GM06990 (cell line): ENCODE data around the gene TBCCD1.
A peak's percentile ranks its signal among the peaks of the same experiment; 100 is the strongest.
"Not testable (repeated sequence)": the region's sequence is repeated elsewhere in the genome, so short reads cannot be mapped to it uniquely, and the experiment has no call there.

ENCODE experiments used
- DNase-seq: peaks from one replicate; pipeline ENCODE4 v3.0.0-alpha.2; 2011; ENCODE audit not compliant: insufficient read length; ENCODE audit errors: extremely low read depth
- H3K27me3 ChIP-seq: replicated peaks from 2 replicates; pipeline ENCODE4 v1.6.0; 2011; ENCODE audit warnings: low read length; ENCODE audit not compliant: control insufficient read depth, insufficient read depth
- H3K36me3 ChIP-seq: 2 replicates; pipeline ENCODE4 v1.5.1; 2011; ENCODE audit warnings: low read length; ENCODE audit not compliant: control insufficient read depth, insufficient read depth
- H3K4me3 ChIP-seq: replicated peaks from 2 replicates; pipeline ENCODE4 v1.5.1; 2011; ENCODE audit warnings: low read depth, mild to moderate bottlenecking, control low read depth, low read length
- TF ChIP-seq, protein P1 (sequence below): IDR thresholded peaks from 2 replicates; pipeline ENCODE4 v1.5.1; 2011; ENCODE audit warnings: low read length, control low read depth, mild to moderate bottlenecking, inconsistent platforms; ENCODE audit not compliant: insufficient read depth, poor library complexity, severe bottlenecking

Gene TBCCD1

DNA sequence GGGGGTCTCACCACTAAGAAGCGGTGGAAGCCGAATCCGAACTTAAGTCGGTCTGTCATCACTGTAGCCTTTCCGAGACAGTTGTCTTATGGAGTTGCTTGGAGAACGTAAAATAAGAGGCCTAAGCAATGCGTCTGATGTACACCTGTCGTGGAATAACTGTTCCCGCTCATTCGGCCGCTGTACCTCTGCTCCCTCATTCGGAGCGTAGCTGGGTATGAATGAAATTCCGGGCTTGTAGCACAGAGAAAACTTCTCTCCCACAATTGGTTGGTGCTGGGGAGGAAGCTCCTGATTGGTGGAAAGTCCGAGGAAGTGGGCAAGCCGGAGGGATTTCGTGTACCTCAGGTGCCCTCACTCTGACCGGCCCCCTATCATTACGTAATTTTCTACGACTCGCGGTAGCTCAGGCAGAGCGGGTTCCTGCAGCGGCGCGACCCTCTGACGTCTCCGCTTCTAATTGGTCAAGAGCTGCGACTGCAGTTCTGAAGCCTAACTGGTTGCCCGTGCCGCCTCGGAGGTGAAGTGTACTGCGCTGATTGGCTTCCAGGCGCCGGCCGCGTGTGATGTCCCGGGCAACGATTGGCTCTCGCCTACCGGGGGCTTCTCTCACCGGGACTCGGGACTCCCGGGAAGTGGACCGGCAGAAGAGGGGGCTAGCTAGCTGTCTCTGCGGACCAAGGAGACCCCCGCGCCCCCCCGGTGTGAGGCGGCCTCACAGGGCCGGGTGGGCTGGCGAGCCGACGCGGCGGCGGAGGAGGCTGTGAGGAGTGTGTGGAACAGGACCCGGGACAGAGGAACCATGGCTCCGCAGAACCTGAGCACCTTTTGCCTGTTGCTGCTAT, 3.2 kb upstream of the TBCCD1 start, which contains the start of gene DNAJB11:
TSS of gene DNAJB11 (plus strand) at position 625 of the 845 bp plus-strand sequence. CDS start at position 803, 178 bp downstream.
- TF ChIP-seq, protein P1, sequence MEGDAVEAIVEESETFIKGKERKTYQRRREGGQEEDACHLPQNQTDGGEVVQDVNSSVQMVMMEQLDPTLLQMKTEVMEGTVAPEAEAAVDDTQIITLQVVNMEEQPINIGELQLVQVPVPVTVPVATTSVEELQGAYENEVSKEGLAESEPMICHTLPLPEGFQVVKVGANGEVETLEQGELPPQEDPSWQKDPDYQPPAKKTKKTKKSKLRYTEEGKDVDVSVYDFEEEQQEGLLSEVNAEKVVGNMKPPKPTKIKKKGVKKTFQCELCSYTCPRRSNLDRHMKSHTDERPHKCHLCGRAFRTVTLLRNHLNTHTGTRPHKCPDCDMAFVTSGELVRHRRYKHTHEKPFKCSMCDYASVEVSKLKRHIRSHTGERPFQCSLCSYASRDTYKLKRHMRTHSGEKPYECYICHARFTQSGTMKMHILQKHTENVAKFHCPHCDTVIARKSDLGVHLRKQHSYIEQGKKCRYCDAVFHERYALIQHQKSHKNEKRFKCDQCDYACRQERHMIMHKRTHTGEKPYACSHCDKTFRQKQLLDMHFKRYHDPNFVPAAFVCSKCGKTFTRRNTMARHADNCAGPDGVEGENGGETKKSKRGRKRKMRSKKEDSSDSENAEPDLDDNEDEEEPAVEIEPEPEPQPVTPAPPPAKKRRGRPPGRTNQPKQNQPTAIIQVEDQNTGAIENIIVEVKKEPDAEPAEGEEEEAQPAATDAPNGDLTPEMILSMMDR: no peak
- peak; percentile 96 for DNase-seq
- Histone ChIP-seq H3K27me3 (no peaks in the 10 kb centered on the region), H3K4me3 (peak within 1 kb of the TSS; percentile 93), H3K36me3 (peaks cover 2% of the 10 kb centered on the region; the same call in 1 of the 2 replicates)

DNA sequence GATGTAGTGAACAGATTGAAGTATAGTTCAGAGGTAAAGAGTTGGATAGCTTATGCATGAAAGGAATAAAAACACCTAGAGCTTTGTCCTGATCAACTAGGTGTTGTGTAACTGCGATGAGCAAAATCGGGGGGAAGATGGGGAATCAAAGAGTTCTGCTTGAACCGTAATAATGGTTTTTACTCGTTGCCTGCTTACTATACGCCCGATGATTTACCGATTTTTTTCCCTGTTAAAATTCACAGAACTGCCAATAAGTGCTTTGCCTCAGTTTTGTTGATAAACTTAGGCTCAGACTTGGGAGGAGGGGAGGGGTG, 2.6 kb upstream of the TBCCD1 start:
- DNase-seq: no peak
- Histone ChIP-seq H3K36me3 (peaks cover 2% of the 10 kb centered on the region; the same call in 1 of the 2 replicates), H3K4me3 (peak overlapping the region; percentile 93), H3K27me3 (no peaks in the 10 kb centered on the region)
- TF ChIP-seq, protein P1: no peak

DNA sequence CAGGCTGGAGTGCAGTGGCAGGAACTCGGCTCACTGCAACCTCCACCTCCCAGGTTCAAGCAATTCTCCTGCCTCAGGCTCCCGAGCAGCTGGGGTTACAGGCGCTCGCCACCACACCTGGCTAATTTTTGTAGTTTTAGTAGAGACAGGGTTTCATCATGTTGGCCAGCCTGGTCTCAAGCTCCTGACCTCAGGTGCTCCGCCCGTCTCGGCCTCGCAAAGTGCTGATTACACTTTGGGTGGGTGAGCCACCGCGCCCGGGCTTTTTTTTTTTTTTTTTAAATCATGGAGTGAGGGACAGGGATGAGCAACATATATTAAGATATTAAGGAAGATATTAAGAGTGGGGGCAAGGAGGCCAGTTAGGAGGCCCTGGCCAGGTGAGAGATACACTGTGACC, 2.2 kb upstream of the TBCCD1 start:
- peak overlapping the region; percentile 93 for H3K4me3 ChIP-seq
- H3K36me3 ChIP-seq, DNase-seq, H3K27me3 ChIP-seq: not testable (repeated sequence)

DNA sequence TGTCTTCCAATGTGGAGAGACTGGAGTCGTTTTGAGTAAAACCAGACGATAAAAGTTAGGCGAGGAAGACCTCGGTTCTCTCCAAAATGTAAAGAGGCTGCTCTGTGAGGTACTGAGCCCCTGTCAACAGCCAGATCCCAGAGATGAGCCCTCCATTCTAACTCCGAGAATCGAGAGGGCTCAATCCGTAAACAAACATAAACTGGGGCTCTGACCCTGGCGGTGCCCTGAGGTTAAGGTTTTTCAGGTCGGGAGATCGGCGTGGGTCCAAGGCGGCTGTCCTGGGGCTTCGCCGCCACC, 417 bp downstream of the TBCCD1 start:
- no peak for DNase-seq
- Histone ChIP-seq H3K36me3 (no peaks in the 10 kb centered on the region), H3K27me3 (no peaks in the 10 kb centered on the region), H3K4me3 (peak overlapping the region; percentile 93)
- TF ChIP-seq, protein P1: no peak

DNA sequence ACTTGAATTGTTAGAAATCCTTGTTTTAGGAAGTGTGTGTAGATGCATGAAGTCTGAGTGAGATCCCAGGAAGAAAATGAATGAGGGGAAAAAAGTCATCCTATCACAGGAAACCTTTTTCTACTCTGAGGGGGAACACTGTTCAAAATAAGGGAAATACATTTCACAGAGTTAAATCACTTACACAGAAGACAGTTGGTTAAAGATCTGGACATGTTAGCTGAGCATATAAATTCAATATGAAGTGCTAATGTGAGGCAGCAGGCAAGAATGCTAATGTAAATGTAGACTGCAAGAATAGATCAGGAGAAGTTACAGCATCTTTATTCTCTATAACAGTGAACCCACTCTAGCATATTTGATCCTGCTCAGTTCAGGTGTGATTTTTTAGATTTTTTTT, 2.6 kb downstream of the TBCCD1 start:
- Histone ChIP-seq H3K27me3 (no peaks in the 10 kb centered on the region), H3K36me3 (no peaks in the 10 kb centered on the region), H3K4me3 (no peak overlapping the region)
- TF ChIP-seq, protein P1: no peak
- no peak for DNase-seq

DNA sequence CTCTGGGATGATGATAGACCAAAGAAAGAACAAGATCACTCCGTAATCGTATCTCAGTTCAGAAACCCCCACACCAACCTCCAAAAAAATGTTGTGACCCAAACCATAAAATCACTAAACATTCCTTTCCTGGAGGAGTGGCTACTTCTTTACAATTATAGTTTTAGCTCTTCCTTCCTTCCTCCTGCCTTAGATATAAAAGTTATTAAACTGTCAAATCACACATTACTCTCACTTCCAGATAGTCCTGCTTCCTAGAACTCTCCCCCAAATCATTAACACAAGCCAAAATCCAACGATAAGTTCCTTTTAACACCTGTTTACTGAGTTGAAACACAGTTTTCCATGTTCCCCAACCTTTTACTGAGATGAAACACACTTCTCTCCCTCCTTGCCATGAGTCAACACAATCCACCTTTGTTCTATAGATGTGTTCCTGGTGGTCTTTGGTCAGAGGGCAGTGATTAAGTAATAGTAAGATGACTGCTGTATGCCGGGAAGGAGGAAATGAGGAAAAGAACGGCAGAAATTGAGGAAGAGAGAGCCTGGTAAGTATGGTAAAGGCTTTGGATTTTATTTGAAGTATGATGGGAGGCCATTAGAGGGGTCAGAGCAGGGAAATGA, 14.6 kb downstream of the TBCCD1 start:
- DNase-seq: no peak
- TF ChIP-seq, protein P1: no peak
- peaks cover 8% of the 10 kb centered on the region for H3K36me3 ChIP-seq

More for the DNA sequence above, 14.6 kb downstream of the TBCCD1 start:
- no peaks in the 10 kb centered on the region for H3K27me3 ChIP-seq
- H3K4me3 ChIP-seq: no peak overlapping the region
